SIG-M5 treated with dmso at 0.1 percent for 504 hours (cell line): ENCODE results near the gene NEU4.

ENCODE experiments used
- DNase-seq: peaks from one replicate; lab custom pipeline; 2025; ENCODE audit not compliant: unreplicated experiment; lab: John Stamatoyannopoulos, UW

NEU4 gene

GRCh38 chr2:241860184-241861078, 51.4 kb downstream of the NEU4 start:
- DNase-seq = no peak

- DNase-seq = no peak
Observed at GRCh38 chr2:241861264-241861663, 52.3 kb downstream of the NEU4 start.

GRCh38 chr2:241862093-241862492, 53.1 kb downstream of the NEU4 start:
- no peak for DNase-seq

- no peak for DNase-seq
Observed at GRCh38 chr2:241862775-241863535, 54.0 kb downstream of the NEU4 start.

GRCh38 chr2:241863536-241863954, 54.6 kb downstream of the NEU4 start:
- DNase-seq = no peak

GRCh38 chr2:241864168-241864849, 55.3 kb downstream of the NEU4 start:
- no peak for DNase-seq

GRCh38 chr2:241864850-241865213, 55.8 kb downstream of the NEU4 start:
- no peak for DNase-seq

GRCh38 chr2:241865416-241865956, 56.5 kb downstream of the NEU4 start:
- DNase-seq = no peak

GRCh38 chr2:241865957-241866789, 57.2 kb downstream of the NEU4 start:
- DNase-seq = no peak
